Measurements from ENCODE around the gene SLC22A13. TPM values are rescaled to one million over a fixed set of nuclear protein-coding genes. Genes with fewer than 3 reads are reported as not detected.

Gene SLC22A13
- total and polyA plus RNA-seq, 2 donors (not counting 3 experiments of a cell fraction or from before 2014, with no cell fraction given) = 0.11 to 0.53 TPM

DNA sequence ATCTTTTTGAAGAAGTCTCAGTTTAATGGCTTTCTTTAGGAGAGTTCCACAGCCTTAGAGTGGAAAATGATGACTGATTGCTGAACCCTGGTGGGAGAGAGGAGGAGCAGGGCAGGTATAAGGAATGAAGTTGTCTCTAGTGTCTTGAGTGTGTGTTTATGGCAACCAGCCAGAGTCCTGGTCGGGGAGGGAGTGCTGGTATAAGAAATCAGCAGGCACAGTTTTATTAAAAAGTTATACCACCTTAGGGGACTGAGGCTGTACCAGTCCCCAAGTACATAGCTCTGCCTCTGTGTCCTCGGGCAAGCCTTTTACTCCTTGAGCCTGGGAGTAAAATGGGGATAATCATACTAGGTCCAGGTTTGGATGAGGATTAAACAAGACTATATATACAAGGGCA lies 46.3 kb downstream of the SLC22A13 start:
- Histone ChIP-seq H3K36me3 (ENCODE audit: control insufficient read depth in 2 of 2, extremely low read depth in 1 of 2, insufficient read depth in 2 of 2, low read length in 2 of 2) (no peaks in the 10 kb centered on the region), H3K79me2 (ENCODE audit: control insufficient read depth, insufficient read depth, low read length) (no peaks in the 10 kb centered on the region), H3K4me2 (ENCODE audit: insufficient read depth, low read length) (no peak overlapping the region), H3K27ac (ENCODE audit: insufficient read depth, low read depth, low read length) (no peak overlapping the region), H3K4me3 (replicated peaks in 1 of 3; ENCODE audit: insufficient read depth in 1 of 3, low read depth in 1 of 3, low read length in 3 of 3) (no peak overlapping the region), H3K9me3 (replicated peaks; ENCODE audit: control insufficient read depth, insufficient read depth, low read length) (no peaks in the 10 kb centered on the region), H3K27me3 (ENCODE audit: control insufficient read depth in 2 of 2, insufficient read depth in 2 of 2, low read length in 2 of 2) (no peaks in the 10 kb centered on the region), H3K9me1 (replicated peaks; ENCODE audit: control insufficient read depth, extremely low read depth, insufficient read depth, low read length) (no peaks in the 10 kb centered on the region), H2AFZ (ENCODE audit: low read depth, low read length) (no peak overlapping the region), H3K4me1 (ENCODE audit: control insufficient read depth, extremely low read depth, insufficient read depth, low read length) (no peaks in the 10 kb centered on the region), H3K9ac (replicated peaks; ENCODE audit: extremely low read depth, insufficient read depth, low read length) (no peak overlapping the region), H4K20me1 (replicated peaks; ENCODE audit: control insufficient read depth, extremely low read depth, insufficient read depth, low read length) (no peaks in the 10 kb centered on the region)
- intact Hi-C loops (cut with micrococcal nuclease) (no loop called here), dilution Hi-C loops (cut with MboI; ENCODE audit: extremely low pct_ligation_motif_present, low sequenced_read_pairs) (no loop called here)
- CTCF ChIA-PET = no interaction called here
- no TSS peak for BruUV-seq (replicated peaks)
- POLR2A ChIA-PET = no interaction called here
- DNase-seq (ENCODE audit: low read depth, low spot score) = no peak
- TF ChIP-seq POLR2A (IDR thresholded peaks at IDR 0.05; ENCODE audit: low read depth, low read length) (no peak), MYC (IDR thresholded peaks at IDR 0.05; ENCODE audit: low read depth, low read length) (no peak), EZH2 (IDR thresholded peaks at IDR 0.05; ENCODE audit: borderline replicate concordance, low read depth, low read length, severe bottlenecking) (no peak), FOS (IDR thresholded peaks at IDR 0.05; ENCODE audit: borderline replicate concordance, insufficient read depth, low read length) (no peak), GATA2 (IDR thresholded peaks at IDR 0.05; ENCODE audit: insufficient read depth, insufficient read length, low read depth, low read length) (no peak), JUN (IDR thresholded peaks at IDR 0.05; ENCODE audit: borderline replicate concordance, insufficient read depth, insufficient read length, low read depth) (no peak), POLR2AphosphoS5 (IDR thresholded peaks at IDR 0.05; ENCODE audit: insufficient read depth, low read depth, low read length) (no peak)
- TF ChIP-seq, protein P1, sequence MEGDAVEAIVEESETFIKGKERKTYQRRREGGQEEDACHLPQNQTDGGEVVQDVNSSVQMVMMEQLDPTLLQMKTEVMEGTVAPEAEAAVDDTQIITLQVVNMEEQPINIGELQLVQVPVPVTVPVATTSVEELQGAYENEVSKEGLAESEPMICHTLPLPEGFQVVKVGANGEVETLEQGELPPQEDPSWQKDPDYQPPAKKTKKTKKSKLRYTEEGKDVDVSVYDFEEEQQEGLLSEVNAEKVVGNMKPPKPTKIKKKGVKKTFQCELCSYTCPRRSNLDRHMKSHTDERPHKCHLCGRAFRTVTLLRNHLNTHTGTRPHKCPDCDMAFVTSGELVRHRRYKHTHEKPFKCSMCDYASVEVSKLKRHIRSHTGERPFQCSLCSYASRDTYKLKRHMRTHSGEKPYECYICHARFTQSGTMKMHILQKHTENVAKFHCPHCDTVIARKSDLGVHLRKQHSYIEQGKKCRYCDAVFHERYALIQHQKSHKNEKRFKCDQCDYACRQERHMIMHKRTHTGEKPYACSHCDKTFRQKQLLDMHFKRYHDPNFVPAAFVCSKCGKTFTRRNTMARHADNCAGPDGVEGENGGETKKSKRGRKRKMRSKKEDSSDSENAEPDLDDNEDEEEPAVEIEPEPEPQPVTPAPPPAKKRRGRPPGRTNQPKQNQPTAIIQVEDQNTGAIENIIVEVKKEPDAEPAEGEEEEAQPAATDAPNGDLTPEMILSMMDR (IDR thresholded peaks at IDR 0.05; ENCODE audit: extremely low read depth in 1 of 2, insufficient read depth in 1 of 2, low read depth in 1 of 2, low read length in 2 of 2) = no peak
- TF ChIP-seq, protein P2, sequence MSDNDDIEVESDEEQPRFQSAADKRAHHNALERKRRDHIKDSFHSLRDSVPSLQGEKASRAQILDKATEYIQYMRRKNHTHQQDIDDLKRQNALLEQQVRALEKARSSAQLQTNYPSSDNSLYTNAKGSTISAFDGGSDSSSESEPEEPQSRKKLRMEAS (IDR thresholded peaks at IDR 0.05; ENCODE audit: insufficient read depth, insufficient read length) = no peak
- FAIRE-seq = no peak

Data from endothelial cell of umbilical vein (primary cell).